Mucosa of stomach (tissue), 1 donor: ENCODE results near the gene DNAAF5.
A peak's percentile ranks its signal among the peaks of the same experiment; 100 is the strongest.

Source experiments
- H3K27me3 ChIP-seq: one replicate; pipeline ENCODE4 v1.7.0; 2013; ENCODE audit warnings: mild to moderate bottlenecking, low read length; ENCODE audit not compliant: control insufficient read depth, insufficient read depth
- H3K36me3 ChIP-seq: one replicate; pipeline ENCODE4 v1.7.0; 2013; ENCODE audit warnings: low read length; ENCODE audit not compliant: control insufficient read depth, insufficient read depth
- H3K4me1 ChIP-seq: one replicate; pipeline ENCODE4 v1.7.0; 2013; ENCODE audit warnings: mild to moderate bottlenecking, low read length; ENCODE audit not compliant: control insufficient read depth, insufficient read depth
- H3K4me3 ChIP-seq: one replicate; pipeline ENCODE4 v1.7.0; 2013; ENCODE audit warnings: low read length
- H3K9ac ChIP-seq: one replicate; pipeline ENCODE4 v1.7.0; 2013; ENCODE audit warnings: mild to moderate bottlenecking, low read length, moderate library complexity
- H3K9me3 ChIP-seq: one replicate; pipeline ENCODE4 v1.7.0; 2013; ENCODE audit warnings: mild to moderate bottlenecking, low read length, moderate library complexity; ENCODE audit not compliant: control insufficient read depth
- donor health status: Pancreatic carcinoma.

The DNAAF5 gene

DNA sequence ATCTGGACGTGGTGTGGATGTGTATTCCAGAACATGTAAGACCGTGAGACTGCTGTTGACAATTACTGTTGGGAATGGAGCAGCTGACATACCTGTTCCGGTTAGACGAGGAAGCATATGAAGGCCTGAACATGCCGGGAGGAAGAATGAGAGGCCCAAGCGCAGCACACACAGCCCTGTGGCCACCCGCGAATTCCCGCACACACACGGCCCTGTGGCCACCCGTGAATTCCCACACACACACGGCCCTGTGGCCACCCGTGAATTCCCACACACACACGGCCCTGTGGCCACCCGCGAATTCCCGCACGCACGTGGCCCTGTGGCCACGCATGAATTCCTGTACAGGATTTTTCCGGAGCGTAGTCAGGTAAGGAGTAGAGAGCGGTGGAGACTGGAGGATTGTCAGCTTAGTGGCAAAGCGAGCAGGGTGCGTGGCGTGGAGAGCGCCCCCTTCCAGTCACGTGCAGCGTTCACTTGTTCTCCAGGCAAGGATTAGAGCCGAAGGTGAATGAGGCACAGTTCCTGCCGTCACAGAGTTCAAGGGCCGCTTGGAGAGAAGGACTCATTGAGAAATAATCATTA lies 96.3 kb downstream of the DNAAF5 start:
- H3K9me3 ChIP-seq = no peaks in the 10 kb centered on the region
- H3K4me3 ChIP-seq = no peak overlapping the region
- no peaks in the 10 kb centered on the region for H3K27me3 ChIP-seq
- no peak overlapping the region for H3K9ac ChIP-seq
- H3K4me1 ChIP-seq = peaks cover 28% of the 10 kb centered on the region
- no peaks in the 10 kb centered on the region for H3K36me3 ChIP-seq

DNA sequence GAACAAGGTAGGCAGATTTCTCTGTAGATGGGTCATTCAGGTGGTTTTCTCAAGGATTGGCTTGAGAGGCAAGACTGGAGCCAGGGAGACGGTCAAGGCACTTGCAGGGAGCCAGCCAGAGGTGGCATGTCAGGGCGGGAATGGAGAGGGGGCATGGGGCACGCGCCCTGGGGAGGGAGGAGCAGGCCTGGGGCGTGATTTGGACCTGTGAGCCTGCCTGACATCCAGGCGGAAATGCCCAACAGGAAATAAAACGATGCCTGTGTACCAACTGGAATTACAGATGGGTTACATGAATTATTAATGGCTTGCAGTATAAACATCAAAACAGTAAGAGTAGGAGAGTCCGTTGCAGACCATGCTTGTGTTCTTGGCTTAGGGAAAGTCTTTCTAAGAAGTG lies 97.2 kb downstream of the DNAAF5 start:
- no peak overlapping the region for H3K9ac ChIP-seq
- peaks cover 28% of the 10 kb centered on the region for H3K4me1 ChIP-seq
- no peaks in the 10 kb centered on the region for H3K27me3 ChIP-seq
- H3K4me3 ChIP-seq = no peak overlapping the region
- H3K36me3 ChIP-seq = no peaks in the 10 kb centered on the region
- no peaks in the 10 kb centered on the region for H3K9me3 ChIP-seq

DNA sequence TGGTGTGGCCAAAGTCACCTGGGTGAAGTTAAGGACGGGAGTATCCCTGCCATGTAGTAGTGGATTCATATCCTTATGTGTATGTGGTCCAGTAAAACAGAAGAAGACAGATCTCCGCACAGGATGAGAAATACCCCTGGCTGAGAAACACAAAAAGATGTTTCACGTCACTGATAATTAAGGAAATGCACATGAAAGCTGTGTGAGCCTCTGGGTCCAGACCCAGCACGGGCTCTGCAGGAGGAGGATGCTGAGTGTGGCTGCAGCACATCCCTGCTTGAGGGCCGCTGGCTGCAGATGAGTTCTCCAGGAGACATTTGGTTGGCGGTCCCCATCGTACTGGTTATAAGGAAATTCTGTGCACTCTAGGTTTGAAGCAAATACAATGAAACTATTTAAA lies 97.6 kb downstream of the DNAAF5 start:
- Histone ChIP-seq H3K27me3 (no peaks in the 10 kb centered on the region), H3K9ac (no peak overlapping the region), H3K9me3 (no peaks in the 10 kb centered on the region), H3K36me3 (no peaks in the 10 kb centered on the region), H3K4me1 (peaks cover 28% of the 10 kb centered on the region), H3K4me3 (no peak overlapping the region)

DNA sequence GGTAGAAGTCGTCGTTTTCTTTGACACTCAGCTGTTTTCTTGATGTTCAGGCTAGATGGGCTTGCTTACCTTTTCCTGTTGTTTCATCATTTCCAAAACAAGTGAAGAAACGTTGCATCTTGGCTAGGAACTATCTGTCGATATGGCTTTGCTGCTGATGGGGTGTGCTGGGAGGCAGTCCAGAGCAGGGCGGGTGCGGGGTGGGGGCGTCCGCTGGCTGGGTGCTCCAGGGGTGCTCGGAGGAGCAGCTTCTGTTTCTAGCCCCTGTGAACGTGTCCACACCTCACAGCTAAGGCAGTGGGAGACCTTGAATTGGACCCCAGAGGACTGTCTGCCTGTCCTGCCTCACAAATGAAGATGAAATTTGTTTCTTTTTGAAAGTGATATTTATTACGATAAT lies 98.2 kb downstream of the DNAAF5 start:
- no peaks in the 10 kb centered on the region for H3K9me3 ChIP-seq
- H3K27me3 ChIP-seq = no peaks in the 10 kb centered on the region
- no peak overlapping the region for H3K9ac ChIP-seq
- H3K36me3 ChIP-seq = no peaks in the 10 kb centered on the region
- H3K4me1 ChIP-seq = peaks cover 28% of the 10 kb centered on the region
- no peak overlapping the region for H3K4me3 ChIP-seq

DNA sequence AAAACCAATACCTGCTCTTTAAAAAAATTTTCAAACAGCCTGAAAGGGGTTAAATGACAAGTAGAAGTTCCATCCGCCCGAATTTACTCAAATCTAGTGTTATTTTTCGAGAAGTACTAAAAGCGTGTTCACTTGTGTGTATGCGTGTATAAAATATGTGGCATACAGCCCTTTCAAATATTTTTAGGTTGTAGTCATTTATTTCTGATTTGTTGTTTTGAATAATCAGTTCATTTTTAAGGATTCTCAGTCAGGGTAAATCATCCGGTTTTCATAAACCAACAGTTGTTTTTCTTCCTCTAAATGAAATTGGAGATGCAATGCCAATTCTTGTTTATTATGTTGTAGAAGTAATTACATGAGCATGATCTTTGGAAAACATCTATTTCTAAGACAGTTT lies 98.9 kb downstream of the DNAAF5 start:
- peaks cover 34% of the 10 kb centered on the region for H3K4me1 ChIP-seq
- H3K9me3 ChIP-seq = no peaks in the 10 kb centered on the region
- no peak overlapping the region for H3K4me3 ChIP-seq
- H3K36me3 ChIP-seq = no peaks in the 10 kb centered on the region
- H3K27me3 ChIP-seq = no peaks in the 10 kb centered on the region
- no peak overlapping the region for H3K9ac ChIP-seq

DNA sequence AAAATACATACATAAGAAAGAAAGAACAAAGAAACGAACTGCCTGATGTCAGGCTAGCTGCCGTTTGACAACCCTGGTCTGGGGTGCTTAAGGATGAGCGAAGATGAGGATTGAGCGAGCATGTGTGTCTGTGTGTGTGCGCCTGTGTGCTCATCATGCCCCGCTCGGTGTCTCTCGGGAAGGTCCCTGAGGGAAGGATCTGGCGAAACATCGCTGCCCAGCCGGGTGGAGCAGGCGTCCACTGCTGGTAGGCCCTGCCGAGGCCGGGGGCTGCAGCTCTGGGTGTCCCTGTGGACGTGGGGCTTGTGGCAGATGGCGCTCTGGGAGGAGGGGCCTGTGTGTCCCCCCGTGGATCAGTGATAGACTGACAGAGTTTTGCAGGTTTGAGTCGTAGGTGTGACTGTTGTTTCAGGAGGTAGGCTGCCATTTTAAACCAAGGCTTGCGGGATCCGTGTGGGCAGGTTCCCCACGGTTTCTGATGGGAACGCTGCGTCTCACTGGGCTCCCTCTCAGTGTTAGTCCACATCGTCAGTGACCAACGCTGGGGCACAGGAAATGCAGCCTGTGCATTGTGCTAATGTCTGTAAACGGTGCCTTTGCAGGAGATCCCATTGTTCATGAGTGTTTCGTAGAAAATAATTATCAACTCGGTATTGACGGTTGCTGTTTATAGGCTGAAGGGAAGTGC lies 99.9 kb downstream of the DNAAF5 start:
- Histone ChIP-seq H3K9ac (no peak overlapping the region), H3K4me3 (no peak overlapping the region), H3K36me3 (no peaks in the 10 kb centered on the region), H3K4me1 (peaks cover 44% of the 10 kb centered on the region), H3K9me3 (no peaks in the 10 kb centered on the region), H3K27me3 (no peaks in the 10 kb centered on the region)

DNA sequence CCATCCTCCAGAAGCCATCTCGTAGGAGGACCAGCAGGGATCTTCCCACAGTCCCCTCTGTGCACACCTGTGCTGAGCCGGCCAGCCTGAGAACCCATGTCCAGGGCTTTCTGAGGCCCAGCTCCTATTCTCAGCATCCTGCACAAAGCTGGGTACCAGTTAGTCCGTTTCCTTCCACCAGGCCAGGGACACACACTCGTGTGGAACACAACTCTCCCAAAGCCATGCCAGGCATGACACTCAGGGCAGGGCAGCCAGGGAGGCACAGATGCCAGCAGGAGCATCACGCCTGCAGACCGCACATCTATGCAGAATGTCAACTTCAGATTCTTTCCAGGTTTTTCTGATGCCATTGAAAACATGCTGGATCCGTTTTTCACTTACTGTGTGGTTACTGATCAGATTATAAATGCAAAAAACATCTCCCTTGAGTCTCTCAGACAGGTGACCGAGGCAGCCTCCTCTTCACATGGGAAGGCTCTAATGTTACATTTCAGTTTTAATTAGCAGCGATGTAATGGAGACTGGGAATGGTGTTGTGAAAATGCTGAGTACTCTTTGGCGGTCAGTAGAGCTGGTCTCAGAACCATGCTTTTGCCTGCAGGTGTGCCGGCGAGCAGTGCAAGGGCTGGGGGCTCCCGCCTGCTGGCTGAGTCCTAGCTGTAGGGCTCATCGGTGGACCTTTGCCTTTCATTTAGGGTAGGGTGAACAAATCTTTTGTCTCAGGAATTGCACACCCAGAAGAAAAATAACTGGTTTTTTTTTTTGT lies 102.5 kb downstream of the DNAAF5 start:
- no peaks in the 10 kb centered on the region for H3K36me3 ChIP-seq
- H3K9me3 ChIP-seq = no peaks in the 10 kb centered on the region
- H3K9ac ChIP-seq = no peak overlapping the region
- no peak overlapping the region for H3K4me3 ChIP-seq
- H3K27me3 ChIP-seq = no peaks in the 10 kb centered on the region
- H3K4me1 ChIP-seq = peaks cover 44% of the 10 kb centered on the region

DNA sequence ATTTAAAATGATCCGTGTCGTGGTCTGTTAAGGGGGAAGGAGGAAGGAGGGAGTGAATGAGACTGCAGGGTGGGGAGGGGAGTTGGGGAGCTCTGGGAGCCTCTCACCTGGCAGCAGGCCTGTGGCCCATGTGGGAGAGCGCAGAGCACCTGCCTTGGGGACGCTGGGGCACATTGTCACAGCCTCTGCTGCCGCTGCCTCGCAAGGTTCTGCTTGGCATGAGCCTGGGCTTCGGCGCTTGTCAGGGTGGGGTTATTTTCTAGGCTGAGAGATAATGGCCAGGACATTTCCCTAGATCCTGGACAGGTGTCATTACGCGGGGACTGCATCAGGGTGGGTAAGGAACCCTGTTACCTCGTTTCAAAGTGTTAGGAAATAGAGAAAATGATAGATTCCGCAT lies 103.6 kb downstream of the DNAAF5 start:
- no peaks in the 10 kb centered on the region for H3K9me3 ChIP-seq
- no peak overlapping the region for H3K4me3 ChIP-seq
- H3K27me3 ChIP-seq = no peaks in the 10 kb centered on the region
- peaks cover 40% of the 10 kb centered on the region for H3K4me1 ChIP-seq
- peak overlapping the region; percentile 67 for H3K9ac ChIP-seq
- H3K36me3 ChIP-seq = no peaks in the 10 kb centered on the region

DNA sequence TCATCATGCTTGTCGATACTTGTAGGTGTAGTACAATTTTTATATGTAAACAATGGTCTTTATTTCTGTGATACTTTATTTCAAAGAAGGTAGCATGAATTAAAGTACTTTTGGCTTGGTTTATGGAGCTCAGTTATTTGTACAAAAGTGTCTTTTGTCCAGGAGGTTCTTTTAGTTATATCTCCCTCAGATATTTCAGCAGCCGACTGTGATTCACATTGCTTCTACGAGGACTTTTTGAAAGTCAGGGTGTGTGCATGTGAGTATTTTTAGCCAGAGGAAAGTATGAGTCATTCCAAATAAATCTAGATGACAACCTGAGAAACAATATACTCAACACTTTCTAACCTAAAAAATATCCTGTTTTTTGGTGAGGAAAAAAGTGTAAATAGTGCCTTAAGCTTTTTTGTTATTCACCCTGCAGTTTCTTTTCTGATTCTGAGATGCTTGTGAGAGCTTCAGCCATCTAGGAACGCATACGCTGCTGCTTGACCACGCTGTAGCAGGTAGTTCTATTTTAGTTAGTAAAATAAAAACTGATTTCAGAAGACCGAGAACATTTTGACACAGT lies 105.2 kb downstream of the DNAAF5 start:
- Histone ChIP-seq H3K4me1 (peaks cover 57% of the 10 kb centered on the region), H3K9ac (peak overlapping the region; percentile 67), H3K4me3 (peak overlapping the region; percentile 16), H3K9me3 (no peaks in the 10 kb centered on the region), H3K27me3 (no peaks in the 10 kb centered on the region), H3K36me3 (no peaks in the 10 kb centered on the region)

DNA sequence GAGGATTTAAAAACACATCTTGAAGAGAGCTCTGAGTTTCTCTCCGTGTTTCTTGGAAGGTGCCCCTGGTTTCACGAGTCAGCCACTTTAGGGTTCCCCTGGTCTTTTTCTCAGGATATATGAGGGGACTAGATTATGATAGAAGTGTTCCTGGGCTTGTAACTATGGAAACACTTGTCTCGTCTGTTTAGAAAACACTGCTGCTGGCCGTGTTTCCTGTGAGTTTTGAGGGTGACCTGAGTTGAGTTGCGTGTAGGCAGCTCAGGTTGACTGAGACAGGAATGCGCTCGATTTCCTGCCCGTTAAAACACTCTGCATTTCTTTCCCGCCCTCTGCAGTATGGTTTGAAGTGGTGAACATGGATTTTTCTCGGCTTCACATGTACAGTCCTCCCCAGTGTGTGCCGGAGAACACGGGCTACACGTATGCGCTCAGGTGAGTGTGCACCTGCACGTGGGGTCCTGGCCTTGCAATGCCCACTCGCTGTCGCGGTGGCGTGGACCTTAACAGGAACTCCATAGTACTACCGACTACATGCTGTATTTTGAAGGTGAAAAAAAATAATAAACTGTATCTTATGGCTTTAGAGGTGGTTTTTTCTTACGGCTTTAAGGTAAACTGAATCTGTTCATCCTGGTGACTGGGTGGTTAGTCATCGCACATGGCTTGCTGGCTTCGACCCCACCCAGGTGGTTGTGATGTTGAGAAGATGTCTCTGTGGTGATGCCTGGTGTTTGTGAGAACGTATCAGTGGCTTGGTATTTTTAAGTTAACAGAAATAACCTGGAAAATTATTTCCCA lies 105.9 kb downstream of the DNAAF5 start, which contains the start of gene SUN1:
SUN1 (plus strand) TSS at position 310 of the 801 bp plus-strand sequence; CDS start at position 359, 49 bp downstream.
- Histone ChIP-seq H3K4me1 (peaks cover 63% of the 10 kb centered on the region), H3K4me3 (peak within 1 kb of the TSS; percentile 16), H3K9me3 (no peaks in the 10 kb centered on the region), H3K36me3 (no peaks in the 10 kb centered on the region), H3K9ac (peak within 1 kb of the TSS; percentile 67), H3K27me3 (no peaks in the 10 kb centered on the region)

DNA sequence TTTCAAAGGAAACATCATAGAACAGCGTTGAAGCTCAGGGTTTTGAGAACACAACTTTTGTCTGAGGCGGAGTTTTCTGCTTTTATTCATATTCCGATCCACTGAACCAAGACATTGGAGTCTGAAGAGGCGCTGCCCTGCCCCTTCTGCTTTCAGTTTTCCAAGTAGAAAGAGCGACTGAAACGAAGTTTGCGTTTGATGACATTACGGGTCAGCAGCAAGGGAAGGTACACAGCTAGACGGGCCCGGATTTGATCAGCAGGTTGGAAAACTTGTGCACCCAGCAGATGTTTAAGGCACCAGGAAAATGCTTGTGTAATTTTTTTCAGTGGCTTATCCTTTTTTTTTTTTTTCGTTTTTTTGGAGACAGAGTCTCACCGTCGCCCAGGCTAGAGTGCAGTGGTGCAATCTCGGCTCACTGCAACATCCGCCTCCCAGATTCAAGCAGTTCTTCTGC lies 106.5 kb downstream of the DNAAF5 start:
- no peak overlapping the region for H3K4me3 ChIP-seq
- H3K9ac ChIP-seq = peak overlapping the region; percentile 67
- H3K36me3 ChIP-seq = no peaks in the 10 kb centered on the region
- no peaks in the 10 kb centered on the region for H3K9me3 ChIP-seq
- H3K27me3 ChIP-seq = no peaks in the 10 kb centered on the region
- H3K4me1 ChIP-seq = peaks cover 63% of the 10 kb centered on the region
